Neural cell (in vitro differentiated cells): ENCODE measurements around the gene NDC1. TPM values are rescaled to one million over a fixed set of nuclear protein-coding genes. Genes with fewer than 3 reads are reported as not detected.

Experiments
- H2AFZ ChIP-seq: fragments of 200-600, 300-800 bp; sonication (generic), shearing (Covaris generic); 2 replicates; pipeline ENCODE4 v1.6.0; 2014; ENCODE audit warnings: low read depth, mild to moderate bottlenecking, antibody characterized with exemption, low read length, moderate library complexity
- H3F3A ChIP-seq: fragments of 200-600 bp; shearing (Covaris generic); 2 replicates; pipeline ENCODE4 v1.6.1; 2016; ENCODE audit warnings: mild to moderate bottlenecking, moderate library complexity, mixed read lengths, antibody characterized with exemption, low read length; ENCODE audit not compliant: insufficient read depth, poor library complexity, severe bottlenecking
- H3K27ac ChIP-seq: fragments of 200-600, 300-800 bp; sonication (generic), shearing (Covaris generic); 2 replicates; pipeline ENCODE4 v1.5.1; 2014; ENCODE audit warnings: mild to moderate bottlenecking, low read length, moderate library complexity
- H3K27me3 ChIP-seq: fragments of 300-800, 200-600 bp; sonication (generic), shearing (Covaris generic); 2 replicates; pipeline ENCODE4 v1.6.0; 2014; ENCODE audit warnings: mild to moderate bottlenecking, low read depth, low read length, moderate library complexity; ENCODE audit not compliant: insufficient read depth
- H3K36me3 ChIP-seq: fragments of 300-800, 200-600 bp; sonication (generic), shearing (Covaris generic); 2 replicates; pipeline ENCODE4 v1.5.1; 2014; ENCODE audit warnings: mild to moderate bottlenecking, antibody characterized with exemption, low read length, moderate library complexity; ENCODE audit not compliant: insufficient read depth
- H3K4me2 ChIP-seq: fragments of 300-800, 200-600 bp; sonication (generic), shearing (Covaris generic); 2 replicates; pipeline ENCODE4 v1.6.0; 2014; ENCODE audit warnings: mild to moderate bottlenecking, low read length
- H3K4me3 ChIP-seq: fragments of 300-800, 200-600 bp; sonication (generic), shearing (Covaris generic); 2 replicates; pipeline ENCODE4 v1.5.1; 2014; ENCODE audit warnings: mild to moderate bottlenecking, low read length, moderate library complexity
- H3K79me2 ChIP-seq: fragments of 200-600 bp; shearing (Covaris generic); replicated peaks from 2 replicates; pipeline ENCODE4 v1.6.0; 2014; ENCODE audit warnings: mild to moderate bottlenecking, low read length, moderate library complexity; ENCODE audit not compliant: insufficient read depth
- H3K9ac ChIP-seq: fragments of 300-800, 200-600 bp; sonication (generic), shearing (Covaris generic); 2 replicates; pipeline ENCODE4 v1.6.1; 2016; ENCODE audit warnings: mild to moderate bottlenecking, low read length, mixed read lengths
- H3K9me2 ChIP-seq: fragments of 200-600 bp; shearing (Covaris generic); 2 replicates; pipeline ENCODE4 v1.6.1; 2016; ENCODE audit warnings: mild to moderate bottlenecking, low read length, mixed read lengths; ENCODE audit not compliant: insufficient read depth
- H3K9me3 ChIP-seq: fragments of 200-600, 300-800 bp; sonication (generic), shearing (Covaris generic); 2 replicates; pipeline ENCODE4 v1.6.1; 2016; ENCODE audit warnings: mild to moderate bottlenecking, mixed run types, low read length, moderate library complexity, mixed read lengths
- H4K20me1 ChIP-seq: fragments of 200-600 bp; shearing (Covaris generic); 2 replicates; pipeline ENCODE4 v1.6.1; 2016; ENCODE audit warnings: mild to moderate bottlenecking, mixed run types; ENCODE audit not compliant: insufficient read depth
- EP300 ChIP-seq: fragments of 450-650 bp; conservative IDR thresholded peaks from 2 replicates; pipeline ENCODE4 v1.6.1; 2014; ENCODE audit warnings: antibody characterized with exemption, mild to moderate bottlenecking, moderate library complexity; ENCODE audit not compliant: poor library complexity, severe bottlenecking
- EZH2 ChIP-seq: fragments of 200-600, 300-800 bp; shearing (Covaris generic), sonication (generic); IDR thresholded peaks from 2 replicates; pipeline ENCODE4 v1.6.1; 2014; ENCODE audit warnings: antibody characterized with exemption, low read length, borderline replicate concordance, mild to moderate bottlenecking; ENCODE audit not compliant: insufficient read depth, poor library complexity, severe bottlenecking
- MXI1 ChIP-seq: fragments of 450-650 bp; conservative IDR thresholded peaks from 2 replicates; pipeline ENCODE4 v1.6.1; 2014; ENCODE audit warnings: antibody characterized with exemption, mild to moderate bottlenecking; ENCODE audit not compliant: poor library complexity, severe bottlenecking
- POLR2AphosphoS5 ChIP-seq: IDR thresholded peaks from 2 replicates; pipeline ENCODE4 v1.6.1; 2012
- RAD21 ChIP-seq: fragments of 450-650 bp; conservative IDR thresholded peaks from 2 replicates; pipeline ENCODE4 v1.6.1; 2014; ENCODE audit warnings: antibody characterized with exemption, mild to moderate bottlenecking, moderate library complexity
- SMC3 ChIP-seq: fragments of 450-650 bp; conservative IDR thresholded peaks from 2 replicates; pipeline ENCODE4 v1.6.1; 2014; ENCODE audit warnings: antibody characterized with exemption, mild to moderate bottlenecking, moderate library complexity; ENCODE audit not compliant: poor library complexity
- TAF1 ChIP-seq: IDR thresholded peaks from 2 replicates; pipeline ENCODE4 v1.6.1; 2012; ENCODE audit warnings: low read depth
- polyA plus RNA-seq: library from polyadenylated mRNA; depleted of rRNA; stranded (reverse); fragments of >200 nt; gene quantifications from 2 replicates; pipeline ENCODE4 v1.2.3, GENCODE V29; 2014
- TF ChIP-seq, protein P1 (sequence below): fragments of 450-650 bp; IDR thresholded peaks from 2 replicates; pipeline ENCODE4 v1.5.1; 2014; ENCODE audit warnings: antibody characterized with exemption, mild to moderate bottlenecking, moderate library complexity; ENCODE audit not compliant: poor library complexity, severe bottlenecking
- TF ChIP-seq, protein P2 (sequence below): IDR thresholded peaks from 2 replicates; pipeline ENCODE4 v1.6.1; 2012; ENCODE audit warnings: borderline replicate concordance

The NDC1 gene
- polyA plus RNA-seq, 1 donor from 2014 or later, result 18.0 TPM

DNA sequence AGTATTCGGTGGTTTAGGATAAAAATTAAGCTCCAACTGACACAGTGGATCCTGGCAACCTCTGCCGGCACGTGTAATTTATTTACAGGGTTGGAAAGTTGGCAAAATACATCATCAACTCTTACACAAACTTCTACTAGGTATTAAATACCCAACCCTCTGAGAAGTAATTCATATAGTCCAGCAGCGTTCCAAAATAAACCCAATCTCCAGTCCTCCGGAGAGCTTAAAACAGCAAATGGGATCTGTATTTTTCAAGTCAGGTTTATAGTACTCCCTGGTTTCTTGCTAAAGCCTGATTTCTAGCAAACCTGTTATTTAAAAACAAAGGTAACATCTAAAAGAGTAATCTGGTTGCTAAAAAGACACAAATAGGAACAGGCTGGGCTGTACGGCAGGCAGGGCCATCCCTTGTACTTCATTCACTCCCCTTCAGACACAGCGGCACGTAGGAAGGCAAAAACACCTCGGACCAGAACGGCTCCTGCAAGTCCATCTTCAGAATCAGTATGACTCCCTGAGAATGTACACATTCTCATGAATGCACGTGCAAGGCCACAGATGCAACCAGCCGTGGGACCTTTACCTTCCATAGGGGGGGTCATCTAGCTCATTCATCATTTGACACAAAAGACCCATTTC is 107.8 kb downstream of the NDC1 start:
- no peak overlapping the region for H3K4me2 ChIP-seq
- no peak overlapping the region for H2AFZ ChIP-seq
- H3K27ac ChIP-seq, result no peak overlapping the region
- no peak overlapping the region for H3K9ac ChIP-seq
- no peaks in the 10 kb centered on the region for H3K36me3 ChIP-seq
- H3F3A ChIP-seq, result no peaks in the 10 kb centered on the region
- no peaks in the 10 kb centered on the region for H4K20me1 ChIP-seq
- no peak overlapping the region for H3K4me3 ChIP-seq
- H3K79me2 ChIP-seq, result no peaks in the 10 kb centered on the region
- no peaks in the 10 kb centered on the region for H3K9me3 ChIP-seq
- no peaks in the 10 kb centered on the region for H3K9me2 ChIP-seq
- TF ChIP-seq MXI1 (no peak), RAD21 (no peak), SMC3 (no peak), TAF1 (no peak), POLR2AphosphoS5 (no peak)
- peaks cover 15% of the 10 kb centered on the region for H3K27me3 ChIP-seq

DNA sequence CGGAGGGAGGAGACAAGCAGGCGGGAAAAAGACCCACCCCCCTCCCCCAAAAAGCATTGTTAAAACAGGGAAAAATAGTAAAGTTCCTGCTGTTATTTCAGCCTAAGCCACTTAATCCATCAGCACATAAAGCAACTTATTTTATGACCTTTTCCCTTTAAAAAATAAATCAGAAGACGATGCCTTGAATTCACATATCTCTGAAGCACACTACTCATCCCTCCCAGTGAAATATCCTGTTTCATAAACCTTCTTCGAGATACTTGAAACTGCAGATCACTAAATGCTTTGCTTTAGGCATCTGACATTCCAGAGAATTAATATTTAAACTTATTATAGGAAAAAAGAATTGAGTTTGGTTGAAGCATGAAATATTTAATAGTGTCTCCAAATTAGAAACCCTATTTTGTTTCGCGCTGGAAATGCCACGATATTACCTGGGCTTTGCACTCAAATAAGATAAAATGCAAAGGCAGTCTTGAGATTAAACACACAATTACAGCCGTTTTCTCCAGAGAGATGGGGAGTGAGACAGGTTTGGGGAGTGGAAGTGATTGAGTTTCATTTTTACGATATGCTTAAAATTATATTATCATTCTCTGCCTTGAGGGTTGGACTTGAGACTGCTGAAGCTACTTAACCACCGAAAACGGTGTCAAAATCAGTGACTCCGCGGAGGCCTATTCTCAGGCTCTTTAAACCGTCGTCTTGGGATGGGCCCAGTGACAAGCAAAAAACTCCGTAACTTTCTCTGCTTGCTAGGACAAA is 108.5 kb downstream of the NDC1 start:
- Histone ChIP-seq H3K4me2 (no peak overlapping the region), H3K9me3 (no peaks in the 10 kb centered on the region), H3K9me2 (no peaks in the 10 kb centered on the region), H3K4me3 (no peak overlapping the region), H2AFZ (no peak overlapping the region), H3K27ac (no peak overlapping the region), H3F3A (no peaks in the 10 kb centered on the region), H3K27me3 (peaks cover 8% of the 10 kb centered on the region), H3K79me2 (no peaks in the 10 kb centered on the region), H4K20me1 (no peaks in the 10 kb centered on the region), H3K9ac (no peak overlapping the region), H3K36me3 (no peaks in the 10 kb centered on the region)
- TF ChIP-seq TAF1 (no peak), SMC3 (no peak), EZH2 (no peak), POLR2AphosphoS5 (no peak), RAD21 (no peak), MXI1 (no peak), EP300 (no peak)
- TF ChIP-seq, protein P1, sequence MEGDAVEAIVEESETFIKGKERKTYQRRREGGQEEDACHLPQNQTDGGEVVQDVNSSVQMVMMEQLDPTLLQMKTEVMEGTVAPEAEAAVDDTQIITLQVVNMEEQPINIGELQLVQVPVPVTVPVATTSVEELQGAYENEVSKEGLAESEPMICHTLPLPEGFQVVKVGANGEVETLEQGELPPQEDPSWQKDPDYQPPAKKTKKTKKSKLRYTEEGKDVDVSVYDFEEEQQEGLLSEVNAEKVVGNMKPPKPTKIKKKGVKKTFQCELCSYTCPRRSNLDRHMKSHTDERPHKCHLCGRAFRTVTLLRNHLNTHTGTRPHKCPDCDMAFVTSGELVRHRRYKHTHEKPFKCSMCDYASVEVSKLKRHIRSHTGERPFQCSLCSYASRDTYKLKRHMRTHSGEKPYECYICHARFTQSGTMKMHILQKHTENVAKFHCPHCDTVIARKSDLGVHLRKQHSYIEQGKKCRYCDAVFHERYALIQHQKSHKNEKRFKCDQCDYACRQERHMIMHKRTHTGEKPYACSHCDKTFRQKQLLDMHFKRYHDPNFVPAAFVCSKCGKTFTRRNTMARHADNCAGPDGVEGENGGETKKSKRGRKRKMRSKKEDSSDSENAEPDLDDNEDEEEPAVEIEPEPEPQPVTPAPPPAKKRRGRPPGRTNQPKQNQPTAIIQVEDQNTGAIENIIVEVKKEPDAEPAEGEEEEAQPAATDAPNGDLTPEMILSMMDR, result no peak
- TF ChIP-seq, protein P2, sequence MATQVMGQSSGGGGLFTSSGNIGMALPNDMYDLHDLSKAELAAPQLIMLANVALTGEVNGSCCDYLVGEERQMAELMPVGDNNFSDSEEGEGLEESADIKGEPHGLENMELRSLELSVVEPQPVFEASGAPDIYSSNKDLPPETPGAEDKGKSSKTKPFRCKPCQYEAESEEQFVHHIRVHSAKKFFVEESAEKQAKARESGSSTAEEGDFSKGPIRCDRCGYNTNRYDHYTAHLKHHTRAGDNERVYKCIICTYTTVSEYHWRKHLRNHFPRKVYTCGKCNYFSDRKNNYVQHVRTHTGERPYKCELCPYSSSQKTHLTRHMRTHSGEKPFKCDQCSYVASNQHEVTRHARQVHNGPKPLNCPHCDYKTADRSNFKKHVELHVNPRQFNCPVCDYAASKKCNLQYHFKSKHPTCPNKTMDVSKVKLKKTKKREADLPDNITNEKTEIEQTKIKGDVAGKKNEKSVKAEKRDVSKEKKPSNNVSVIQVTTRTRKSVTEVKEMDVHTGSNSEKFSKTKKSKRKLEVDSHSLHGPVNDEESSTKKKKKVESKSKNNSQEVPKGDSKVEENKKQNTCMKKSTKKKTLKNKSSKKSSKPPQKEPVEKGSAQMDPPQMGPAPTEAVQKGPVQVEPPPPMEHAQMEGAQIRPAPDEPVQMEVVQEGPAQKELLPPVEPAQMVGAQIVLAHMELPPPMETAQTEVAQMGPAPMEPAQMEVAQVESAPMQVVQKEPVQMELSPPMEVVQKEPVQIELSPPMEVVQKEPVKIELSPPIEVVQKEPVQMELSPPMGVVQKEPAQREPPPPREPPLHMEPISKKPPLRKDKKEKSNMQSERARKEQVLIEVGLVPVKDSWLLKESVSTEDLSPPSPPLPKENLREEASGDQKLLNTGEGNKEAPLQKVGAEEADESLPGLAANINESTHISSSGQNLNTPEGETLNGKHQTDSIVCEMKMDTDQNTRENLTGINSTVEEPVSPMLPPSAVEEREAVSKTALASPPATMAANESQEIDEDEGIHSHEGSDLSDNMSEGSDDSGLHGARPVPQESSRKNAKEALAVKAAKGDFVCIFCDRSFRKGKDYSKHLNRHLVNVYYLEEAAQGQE, result no peak
